Natural killer cell (primary cell): ENCODE data around the gene MDM4. TPM values are rescaled to one million over a fixed set of nuclear protein-coding genes. Genes with fewer than 3 reads are reported as not detected.
A peak's percentile ranks its signal among the peaks of the same experiment; 100 is the strongest.

Experiments
- ATAC-seq, 3 donors: fragments of 150-1000 bp in 2 of 3; fragments of 200-7000 bp in 1 of 3; cut with Tn5 transposase; 1 replicate in 1 of 3; 2 replicates in 2 of 3; pipeline ENCODE4 v1.10.0; 2021; ENCODE audit warnings: mild to moderate bottlenecking in 2 of 3, moderate library complexity in 2 of 3
- DNase-seq, 2 donors: peaks; one replicate each; pipeline versions ENCODE4 v3.0.0 to v3.0.0-alpha.2; 2013 to 2021; ENCODE audit warnings: mixed read lengths in 1 of 2
- H3K27ac ChIP-seq: one replicate; pipeline ENCODE4 v1.5.1; 2013; ENCODE audit warnings: mild to moderate bottlenecking, low read length
- H3K27me3 ChIP-seq: one replicate; pipeline ENCODE4 v1.6.1; 2013; ENCODE audit warnings: low read length; ENCODE audit not compliant: control insufficient read depth, insufficient read depth
- H3K36me3 ChIP-seq: one replicate; pipeline ENCODE4 v1.6.1; 2013; ENCODE audit warnings: low read length; ENCODE audit not compliant: control insufficient read depth, insufficient read depth
- H3K4me1 ChIP-seq: one replicate; pipeline ENCODE4 v1.6.1; 2013; ENCODE audit warnings: low read length; ENCODE audit not compliant: control insufficient read depth, insufficient read depth
- H3K4me3 ChIP-seq: one replicate; pipeline ENCODE4 v1.5.1; 2013; ENCODE audit warnings: low read length
- H3K9me3 ChIP-seq: one replicate; pipeline ENCODE4 v1.6.1; 2013; ENCODE audit warnings: low read length; ENCODE audit not compliant: control insufficient read depth, insufficient read depth
- H3K27ac Mint-ChIP-seq, 2 donors: one replicate each; pipeline ENCODE4 v1.8.0; 2022; ENCODE audit warnings: mild to moderate bottlenecking in 2 of 2, mixed read lengths in 2 of 2, moderate library complexity in 1 of 2
- H3K27me3 Mint-ChIP-seq, 2 donors: one replicate each; pipeline ENCODE4 v1.8.0; 2022; ENCODE audit warnings: low read depth in 2 of 2, mixed read lengths in 2 of 2
- H3K36me3 Mint-ChIP-seq: one replicate; pipeline ENCODE4 v1.8.0; 2022; ENCODE audit warnings: mixed read lengths
- H3K4me1 Mint-ChIP-seq, 2 donors: one replicate each; pipeline ENCODE4 v1.8.0; 2022; ENCODE audit warnings: mixed read lengths in 2 of 2
- H3K4me3 Mint-ChIP-seq: one replicate; pipeline ENCODE4 v1.8.0; 2022; ENCODE audit warnings: mild to moderate bottlenecking, moderate library complexity, mixed read lengths
- H3K9me3 Mint-ChIP-seq, 2 donors: one replicate each; pipeline ENCODE4 v1.8.0; 2022; ENCODE audit warnings: mixed read lengths in 2 of 2
- WGBS: methylation state at CpG from one replicate; pipeline ENCODE4 v1.1.7; 2013; ENCODE audit warnings: missing lambda C conversion rate; ENCODE audit not compliant: insufficient coverage; 5-methylcytosine and 5-hydroxymethylcytosine counted together
- intact Hi-C: fragments of 100-400 bp; cut with micrococcal nuclease; formaldehyde crosslinking; loops from one replicate; pipeline ENCODE4 v1.14.2; 2022
- total RNA-seq, 4 donors: library from RNA; stranded (reverse); fragments of 120-200 nt in 1 of 4; gene quantifications; one replicate each; pipeline versions ENCODE4 v1.2.3 to v1.2.4, GENCODE V29; 2013 to 2022
- TF ChIP-seq, protein P1 (sequence below): fragments of 200-600 bp; IDR thresholded peaks from one replicate; pipeline ENCODE4 v1.8.0; 2022; ENCODE audit warnings: antibody characterized with exemption

The MDM4 gene
- total RNA-seq, 3 donors from 2014 or later (not counting 1 experiment from before 2014, with no cell fraction given) = 295 to 324 (median 296) TPM

DNA sequence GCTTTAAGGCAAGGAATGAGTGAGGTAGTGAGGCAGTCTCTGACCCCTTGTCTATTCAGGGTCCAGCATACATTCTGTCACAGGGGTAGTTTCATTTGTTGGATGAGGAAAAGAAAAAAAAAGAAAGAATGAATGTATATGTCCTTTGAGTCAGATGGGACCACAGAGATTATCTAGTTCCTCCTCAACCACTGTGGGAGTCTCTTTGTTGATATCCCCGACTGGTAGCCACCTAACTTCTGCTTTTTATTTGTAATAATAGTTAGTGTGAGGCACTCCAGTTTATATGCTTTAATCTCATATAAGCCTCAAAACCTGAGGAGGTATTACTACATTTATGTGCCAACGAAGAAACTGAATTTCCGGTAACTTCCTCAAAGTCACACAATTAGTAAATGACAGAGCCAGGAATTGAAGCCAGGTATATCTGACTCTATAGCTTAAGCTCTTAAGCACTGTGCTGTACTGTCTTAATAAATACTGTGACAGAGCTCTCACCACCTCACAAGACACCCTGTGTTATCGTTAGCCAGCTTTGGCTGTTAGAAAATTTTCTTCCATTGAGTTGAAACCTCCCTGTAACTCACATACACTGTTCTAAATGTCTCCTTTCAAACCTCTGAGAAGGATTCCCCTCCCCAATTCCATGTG, 82.2 kb downstream of the MDM4 start:
- intact Hi-C loops = no loop called here
- H3K27ac Mint-ChIP-seq = no peak overlapping the region
- H3K4me1 Mint-ChIP-seq = no peaks in the 10 kb centered on the region
- ATAC-seq = peak in 1 of 3 donors; percentile 49
- Histone ChIP-seq H3K9me3 (no peaks in the 10 kb centered on the region), H3K36me3 (no peaks in the 10 kb centered on the region), H3K27me3 (no peaks in the 10 kb centered on the region), H3K27ac (no peak overlapping the region), H3K4me1 (no peaks in the 10 kb centered on the region), H3K4me3 (no peak overlapping the region)
- no peak for DNase-seq
- H3K36me3 Mint-ChIP-seq = no peaks in the 10 kb centered on the region
- no peaks in the 10 kb centered on the region for H3K27me3 Mint-ChIP-seq
- TF ChIP-seq, protein P1, sequence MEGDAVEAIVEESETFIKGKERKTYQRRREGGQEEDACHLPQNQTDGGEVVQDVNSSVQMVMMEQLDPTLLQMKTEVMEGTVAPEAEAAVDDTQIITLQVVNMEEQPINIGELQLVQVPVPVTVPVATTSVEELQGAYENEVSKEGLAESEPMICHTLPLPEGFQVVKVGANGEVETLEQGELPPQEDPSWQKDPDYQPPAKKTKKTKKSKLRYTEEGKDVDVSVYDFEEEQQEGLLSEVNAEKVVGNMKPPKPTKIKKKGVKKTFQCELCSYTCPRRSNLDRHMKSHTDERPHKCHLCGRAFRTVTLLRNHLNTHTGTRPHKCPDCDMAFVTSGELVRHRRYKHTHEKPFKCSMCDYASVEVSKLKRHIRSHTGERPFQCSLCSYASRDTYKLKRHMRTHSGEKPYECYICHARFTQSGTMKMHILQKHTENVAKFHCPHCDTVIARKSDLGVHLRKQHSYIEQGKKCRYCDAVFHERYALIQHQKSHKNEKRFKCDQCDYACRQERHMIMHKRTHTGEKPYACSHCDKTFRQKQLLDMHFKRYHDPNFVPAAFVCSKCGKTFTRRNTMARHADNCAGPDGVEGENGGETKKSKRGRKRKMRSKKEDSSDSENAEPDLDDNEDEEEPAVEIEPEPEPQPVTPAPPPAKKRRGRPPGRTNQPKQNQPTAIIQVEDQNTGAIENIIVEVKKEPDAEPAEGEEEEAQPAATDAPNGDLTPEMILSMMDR = no peak
- WGBS = 59% methylated on average over 3 of the region's 4 CpGs
- no peaks in the 10 kb centered on the region for H3K9me3 Mint-ChIP-seq
- no peak overlapping the region for H3K4me3 Mint-ChIP-seq

DNA sequence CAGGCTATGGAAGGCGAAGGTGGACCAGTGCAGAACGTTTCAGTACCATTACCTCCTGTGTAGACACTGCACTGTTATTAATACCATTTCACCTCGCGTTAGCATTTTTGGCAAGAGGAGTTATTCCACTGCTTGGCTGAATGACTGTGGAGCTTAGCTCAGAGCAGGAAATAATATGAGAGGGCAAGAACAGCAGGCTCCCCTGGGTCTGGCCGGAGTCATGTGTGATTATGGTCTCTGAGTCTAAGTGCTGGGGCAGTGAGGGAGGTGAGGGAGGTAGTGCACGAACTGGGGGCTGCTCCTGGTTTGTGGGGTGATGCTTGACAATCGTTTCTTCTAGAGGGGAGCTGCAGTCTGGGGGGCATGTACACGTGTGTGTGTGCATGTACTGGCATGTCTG, 82.9 kb downstream of the MDM4 start:
- Histone ChIP-seq H3K4me3 (no peak overlapping the region), H3K36me3 (no peaks in the 10 kb centered on the region), H3K9me3 (no peaks in the 10 kb centered on the region), H3K27ac (no peak overlapping the region), H3K4me1 (no peaks in the 10 kb centered on the region), H3K27me3 (no peaks in the 10 kb centered on the region)
- intact Hi-C loops = no loop called here
- Mint-ChIP-seq H3K27ac (no peak overlapping the region), H3K36me3 (no peaks in the 10 kb centered on the region), H3K9me3 (no peaks in the 10 kb centered on the region), H3K4me3 (no peak overlapping the region), H3K27me3 (no peaks in the 10 kb centered on the region), H3K4me1 (no peaks in the 10 kb centered on the region)
- DNase-seq (no peak), ATAC-seq (no peak)
- TF ChIP-seq, protein P1 = no peak
- WGBS = 86% methylated on average over 8 of the region's 8 CpGs

DNA sequence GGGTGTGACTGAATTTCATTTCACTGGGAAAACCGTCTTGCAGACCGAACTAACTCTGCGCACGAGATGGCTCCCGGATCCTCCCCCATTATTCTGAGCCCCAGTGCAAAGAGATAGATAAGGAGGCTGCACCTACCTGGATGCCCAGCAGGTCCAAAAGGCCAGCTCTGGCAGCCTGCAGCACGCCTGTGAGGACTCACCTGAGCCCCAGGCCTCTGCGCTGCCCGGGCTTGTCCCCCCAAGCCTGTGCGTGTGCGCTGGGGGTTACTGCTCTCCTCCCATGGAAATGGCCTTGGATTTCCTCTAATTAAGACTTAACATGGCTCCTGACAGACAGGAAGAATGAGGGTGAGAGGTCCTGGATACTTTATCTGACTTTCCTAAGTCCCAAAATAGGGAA, 83.4 kb downstream of the MDM4 start:
- intact Hi-C loops = no loop called here
- WGBS = 96% methylated on average over 10 of the region's 10 CpGs
- Histone ChIP-seq H3K27me3 (no peaks in the 10 kb centered on the region), H3K36me3 (no peaks in the 10 kb centered on the region), H3K9me3 (no peaks in the 10 kb centered on the region), H3K4me1 (no peaks in the 10 kb centered on the region), H3K4me3 (no peak overlapping the region), H3K27ac (no peak overlapping the region)
- Mint-ChIP-seq H3K4me1 (no peaks in the 10 kb centered on the region), H3K4me3 (no peak overlapping the region), H3K27ac (no peak overlapping the region), H3K9me3 (no peaks in the 10 kb centered on the region), H3K27me3 (no peaks in the 10 kb centered on the region), H3K36me3 (no peaks in the 10 kb centered on the region)
- DNase-seq = no peak
- TF ChIP-seq, protein P1 = no peak
- ATAC-seq = no peak

DNA sequence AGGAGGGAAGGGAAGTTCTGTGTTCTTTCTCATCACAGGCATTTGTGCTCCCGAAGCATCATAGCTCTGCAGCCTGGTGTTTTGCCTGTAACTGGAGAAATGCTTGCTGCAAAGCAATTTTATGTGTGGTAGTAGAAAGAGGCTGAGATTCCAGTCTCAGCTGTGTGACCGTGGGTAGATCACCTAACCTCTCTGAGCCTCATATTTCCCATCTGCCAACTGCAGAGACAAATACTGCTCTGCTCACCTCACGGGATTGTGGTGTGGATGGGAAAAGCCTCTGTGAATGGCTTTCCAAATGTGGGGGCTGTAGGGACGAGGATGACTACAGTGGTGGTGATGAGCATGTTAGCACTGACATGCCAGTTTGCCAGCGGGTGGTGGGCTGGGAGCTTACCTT, 84.0 kb downstream of the MDM4 start:
- WGBS = 95% methylated on average over 5 of the region's 5 CpGs
- peak overlapping the region in 1 of 2 donors; percentile 22 for H3K27ac Mint-ChIP-seq
- intact Hi-C loops = no loop called here

More for the DNA sequence above, 84.0 kb downstream of the MDM4 start:
- Mint-ChIP-seq H3K4me3 (no peak overlapping the region), H3K27me3 (no peaks in the 10 kb centered on the region), H3K4me1 (no peaks in the 10 kb centered on the region), H3K36me3 (no peaks in the 10 kb centered on the region), H3K9me3 (no peaks in the 10 kb centered on the region)
- TF ChIP-seq, protein P1 = no peak
- H3K4me3 ChIP-seq = no peak overlapping the region
- no peaks in the 10 kb centered on the region for H3K4me1 ChIP-seq
- H3K27ac ChIP-seq = no peak overlapping the region
- H3K27me3 ChIP-seq = no peaks in the 10 kb centered on the region
- ATAC-seq (no peak), DNase-seq (no peak)
- H3K9me3 ChIP-seq = no peaks in the 10 kb centered on the region
- H3K36me3 ChIP-seq = no peaks in the 10 kb centered on the region
